OCI-LY3 (cell line): ENCODE results near the gene RNF141.

Experiments used
- H2AFZ ChIP-seq: fragments of 200-600, 300-600 bp; shearing (Covaris generic); 2 replicates; pipeline ENCODE4 v1.6.0; 2014; ENCODE audit warnings: antibody characterized with exemption, low read depth, low read length
- H3K27ac ChIP-seq: fragments of 200-600, 300-600 bp; sonication (generic); 2 replicates; pipeline ENCODE4 v1.5.1; 2014; ENCODE audit warnings: mild to moderate bottlenecking, low read length, moderate library complexity, mixed read lengths
- H3K27me3 ChIP-seq: fragments of 200-600, 300-600 bp; sonication (generic); 2 replicates; pipeline ENCODE4 v1.6.1; 2014; ENCODE audit warnings: low read depth, low read length, mixed read lengths
- H3K36me3 ChIP-seq: fragments of 200-600, 300-600 bp; sonication (generic); replicated peaks from 2 replicates; pipeline ENCODE3; 2014; ENCODE audit warnings: low read depth, low read length, mixed read lengths
- H3K4me1 ChIP-seq: fragments of 300-600, 200-600 bp; sonication (generic); 2 replicates; pipeline ENCODE4 v1.6.1; 2014; ENCODE audit warnings: low read length, mixed read lengths
- H3K4me2 ChIP-seq: fragments of 200-600, 300-600 bp; sonication (generic); 2 replicates; pipeline ENCODE4 v1.6.1; 2014; ENCODE audit warnings: low read length, mixed read lengths
- H3K4me3 ChIP-seq: fragments of 300-600, 200-600 bp; sonication (generic); 2 replicates; pipeline ENCODE4 v1.5.1; 2014; ENCODE audit warnings: antibody characterized with exemption, mild to moderate bottlenecking, low read length, moderate library complexity
- H3K79me2 ChIP-seq: fragments of 300-600, 200-600 bp; shearing (Covaris generic); 2 replicates; pipeline ENCODE4 v1.6.1; 2014; ENCODE audit warnings: mild to moderate bottlenecking, low read length, mixed read lengths
- H3K9ac ChIP-seq: fragments of 300-600, 200-600 bp; shearing (Covaris generic); 2 replicates; pipeline ENCODE4 v1.6.0; 2014; ENCODE audit warnings: mild to moderate bottlenecking, low read length, moderate library complexity
- H3K9me3 ChIP-seq: fragments of 200-600, 300-600 bp; shearing (Covaris generic); 2 replicates; pipeline ENCODE4 v1.6.1; 2014; ENCODE audit warnings: low read length, mixed read lengths; ENCODE audit not compliant: insufficient read depth
- H4K20me1 ChIP-seq: fragments of 200-600, 300-600 bp; sonication (generic); 2 replicates; pipeline ENCODE4 v1.6.1; 2016; ENCODE audit warnings: low read length, mixed read lengths; ENCODE audit not compliant: insufficient read depth
- CTCF ChIP-seq: fragments of 200-600, 300-600 bp; sonication (generic); IDR thresholded peaks from 2 replicates; pipeline ENCODE4 v1.5.1; 2014; ENCODE audit warnings: antibody characterized with exemption, low read length, low read depth
- EZH2phosphoT487 ChIP-seq: fragments of 200-600 bp; shearing (Covaris generic); IDR thresholded peaks from 2 replicates; pipeline ENCODE4 v1.6.1; 2018; ENCODE audit warnings: antibody characterized with exemption, mixed run types, low read depth

The RNF141 gene

GRCh38 chr11:10543782-10544181 lies 2.8 kb upstream of the RNF141 start:
- H3K36me3 ChIP-seq: no peaks in the 10 kb centered on the region

GRCh38 chr11:10542776-10543175 lies 1.8 kb upstream of the RNF141 start:
- TF ChIP-seq EZH2phosphoT487 (no peak), CTCF (no peak)
- Histone ChIP-seq H3K9ac (no peak overlapping the region), H3K4me3 (no peak overlapping the region), H2AFZ (no peak overlapping the region), H3K4me1 (peaks cover 10% of the 10 kb centered on the region), H3K9me3 (no peaks in the 10 kb centered on the region), H3K27ac (no peak overlapping the region), H3K4me2 (no peak overlapping the region), H3K79me2 (peaks cover 9% of the 10 kb centered on the region), H3K36me3 (no peaks in the 10 kb centered on the region), H3K27me3 (no peaks in the 10 kb centered on the region), H4K20me1 (no peaks in the 10 kb centered on the region)

More at GRCh38 chr11:10543782-10544181, 2.8 kb upstream of the RNF141 start:
- H3K4me3 ChIP-seq: no peak overlapping the region
- H3K4me1 ChIP-seq: peaks cover 10% of the 10 kb centered on the region
- H3K9ac ChIP-seq: no peak overlapping the region
- H3K27me3 ChIP-seq: 0 out of 2 replicates have a peak, but pooled peaks cover 3% of the 10 kb centered on the region
- peaks cover 9% of the 10 kb centered on the region for H3K79me2 ChIP-seq
- H3K27ac ChIP-seq: no peak overlapping the region
- H4K20me1 ChIP-seq: no peaks in the 10 kb centered on the region
- H3K4me2 ChIP-seq: no peak overlapping the region
- no peak overlapping the region for H2AFZ ChIP-seq
- no peak for TF ChIP-seq EZH2phosphoT487
- no peak for TF ChIP-seq CTCF
- H3K9me3 ChIP-seq: no peaks in the 10 kb centered on the region

GRCh38 chr11:10541561-10541930 lies 559 bp upstream of the RNF141 start:
- no peaks in the 10 kb centered on the region for H3K36me3 ChIP-seq
- H3K27me3 ChIP-seq: no peaks in the 10 kb centered on the region
- peak overlapping the region; percentile 94 for H2AFZ ChIP-seq
- H4K20me1 ChIP-seq: no peaks in the 10 kb centered on the region
- H3K79me2 ChIP-seq: peaks cover 9% of the 10 kb centered on the region
- peak overlapping the region; percentile 96 for H3K4me2 ChIP-seq
- no peaks in the 10 kb centered on the region for H3K9me3 ChIP-seq
- peak overlapping the region; percentile 89 for H3K4me3 ChIP-seq
- H3K4me1 ChIP-seq: peaks cover 10% of the 10 kb centered on the region
- H3K27ac ChIP-seq: no peak overlapping the region
- TF ChIP-seq EZH2phosphoT487: no peak
- TF ChIP-seq CTCF: no peak
- H3K9ac ChIP-seq: peak overlapping the region; percentile 64

GRCh38 chr11:10540546-10540914 lies 457 bp downstream of the RNF141 start:
- Histone ChIP-seq H3K27ac (no peak overlapping the region), H3K36me3 (no peaks in the 10 kb centered on the region), H3K9ac (peak overlapping the region; percentile 78), H4K20me1 (no peaks in the 10 kb centered on the region), H3K4me1 (peaks cover 10% of the 10 kb centered on the region), H3K4me2 (peak overlapping the region; percentile 96), H3K79me2 (peaks cover 9% of the 10 kb centered on the region), H3K4me3 (peak overlapping the region; percentile 89), H2AFZ (no peak overlapping the region), H3K9me3 (no peaks in the 10 kb centered on the region), H3K27me3 (no peaks in the 10 kb centered on the region)
- TF ChIP-seq CTCF (no peak), EZH2phosphoT487 (no peak)
